Neural progenitor cell (in vitro differentiated cells): ENCODE measurements around the gene PRDM2. TPM values are rescaled to one million over a fixed set of nuclear protein-coding genes. Genes with fewer than 3 reads are reported as not detected.

Experiments used
- DNase-seq: peaks from one replicate; pipeline ENCODE4 v3.0.0-alpha.2; 2016; ENCODE audit warnings: low spot score
- H2AFZ ChIP-seq: fragments of 200-600 bp; sonication (generic); replicated peaks from 2 replicates; pipeline ENCODE4 v1.6.1; 2016; ENCODE audit warnings: antibody characterized with exemption
- H3F3A ChIP-seq: fragments of 200-600 bp; sonication (generic); 2 replicates; pipeline ENCODE4 v1.6.1; 2016; ENCODE audit warnings: antibody characterized with exemption, low read depth
- H3K27ac ChIP-seq: fragments of 200-600 bp; sonication (generic); 2 replicates; pipeline ENCODE4 v1.5.1; 2016; ENCODE audit warnings: mild to moderate bottlenecking
- H3K27me3 ChIP-seq: fragments of 200-600 bp; sonication (generic); 2 replicates; pipeline ENCODE4 v1.6.1; 2016; ENCODE audit warnings: mild to moderate bottlenecking, moderate library complexity
- H3K36me3 ChIP-seq: fragments of 200-600 bp; sonication (generic); 2 replicates; pipeline ENCODE4 v1.5.1; 2016
- H3K4me1 ChIP-seq: fragments of 200-600 bp; sonication (generic); 2 replicates; pipeline ENCODE4 v1.6.1; 2016; ENCODE audit warnings: mixed run types
- H3K4me2 ChIP-seq: fragments of 200-600 bp; sonication (generic); 2 replicates; pipeline ENCODE4 v1.6.1; 2016
- H3K4me3 ChIP-seq: fragments of 200-600 bp; sonication (generic); 2 replicates; pipeline ENCODE4 v1.5.1; 2016
- H3K79me2 ChIP-seq: fragments of 200-600 bp; sonication (generic); 2 replicates; pipeline ENCODE4 v1.6.1; 2016; ENCODE audit warnings: low read depth
- H3K9ac ChIP-seq: fragments of 200-600 bp; sonication (generic); 2 replicates; pipeline ENCODE4 v1.6.1; 2016
- H3K9me3 ChIP-seq: fragments of 200-600 bp; sonication (generic); 2 replicates; pipeline ENCODE4 v1.5.1; 2016; ENCODE audit warnings: low read depth
- H4K20me1 ChIP-seq: fragments of 200-600 bp; sonication (generic); 2 replicates; pipeline ENCODE4 v1.6.1; 2016; ENCODE audit warnings: low read depth
- H3K27ac Mint-ChIP-seq: 3 replicates; pipeline ENCODE4 v1.8.0; 2021; ENCODE audit warnings: mixed read lengths
- H3K27me3 Mint-ChIP-seq: 2 replicates; pipeline ENCODE4 v1.8.0; 2022; ENCODE audit warnings: low read depth, mild to moderate bottlenecking, inconsistent platforms, moderate library complexity, mixed read lengths; ENCODE audit not compliant: insufficient read depth
- H3K36me3 Mint-ChIP-seq: 3 replicates; pipeline ENCODE4 v1.8.0; 2021; ENCODE audit warnings: mixed read lengths
- H3K4me1 Mint-ChIP-seq: 3 replicates; pipeline ENCODE4 v1.8.0; 2021; ENCODE audit warnings: mixed read lengths
- H3K4me3 Mint-ChIP-seq: 3 replicates; pipeline ENCODE4 v1.8.0; 2021; ENCODE audit warnings: mild to moderate bottlenecking, moderate library complexity, mixed read lengths
- H3K9me3 Mint-ChIP-seq: 3 replicates; pipeline ENCODE4 v1.8.0; 2020; ENCODE audit warnings: mixed read lengths
- CTCF ChIP-seq: fragments of 200-600 bp; sonication (generic); IDR thresholded peaks from 2 replicates; pipeline ENCODE4 v1.5.1; 2017; ENCODE audit warnings: antibody characterized with exemption, mild to moderate bottlenecking
- EZH2 ChIP-seq: fragments of 200-600 bp; sonication (generic); IDR thresholded peaks from 2 replicates; pipeline ENCODE4 v1.6.1; 2017; ENCODE audit warnings: antibody characterized with exemption, mild to moderate bottlenecking, moderate library complexity
- EZH2phosphoT487 ChIP-seq: fragments of 200-600 bp; sonication (generic); IDR thresholded peaks from 2 replicates; pipeline ENCODE4 v1.6.1; 2017; ENCODE audit warnings: antibody characterized with exemption
- total RNA-seq: library from RNA; depleted of rRNA; stranded (reverse); fragments of >200 nt; gene quantifications from 2 replicates; pipeline ENCODE4 v1.2.3, GENCODE V29; 2015; ENCODE audit warnings: low replicate concordance

PRDM2 gene
- total RNA-seq, 1 donor from 2014 or later = 22.0 TPM

GRCh38 chr1:13823126-13823880 is 123.3 kb downstream of the PRDM2 start:
- H4K20me1 ChIP-seq = no peaks in the 10 kb centered on the region
- Mint-ChIP-seq H3K4me1 (no peaks in the 10 kb centered on the region), H3K27me3 (peaks cover 5% of the 10 kb centered on the region), H3K27ac (no peak overlapping the region), H3K36me3 (peaks cover 20% of the 10 kb centered on the region), H3K9me3 (peaks cover 3% of the 10 kb centered on the region), H3K4me3 (no peak overlapping the region)
- no peaks in the 10 kb centered on the region for H3K4me1 ChIP-seq
- H2AFZ ChIP-seq = no peak overlapping the region
- DNase-seq = no peak
- TF ChIP-seq CTCF (no peak), EZH2 (no peak), EZH2phosphoT487 (no peak)
- no peaks in the 10 kb centered on the region for H3K79me2 ChIP-seq
- H3K9ac ChIP-seq = no peak overlapping the region
- no peaks in the 10 kb centered on the region for H3K36me3 ChIP-seq
- no peak overlapping the region for H3K4me2 ChIP-seq
- no peak overlapping the region for H3K4me3 ChIP-seq
- H3K27me3 ChIP-seq = peaks cover 6% of the 10 kb centered on the region
- H3K27ac ChIP-seq = no peak overlapping the region
- H3F3A ChIP-seq = no peaks in the 10 kb centered on the region
- no peaks in the 10 kb centered on the region for H3K9me3 ChIP-seq

GRCh38 chr1:13823936-13824335 is 123.9 kb downstream of the PRDM2 start:
- Mint-ChIP-seq H3K9me3 (peaks cover 3% of the 10 kb centered on the region), H3K36me3 (peaks cover 20% of the 10 kb centered on the region), H3K4me3 (no peak overlapping the region), H3K4me1 (no peaks in the 10 kb centered on the region), H3K27me3 (peaks cover 5% of the 10 kb centered on the region), H3K27ac (no peak overlapping the region)
- DNase-seq = no peak
- H3K9me3 ChIP-seq = no peaks in the 10 kb centered on the region
- no peaks in the 10 kb centered on the region for H4K20me1 ChIP-seq
- no peak overlapping the region for H3K4me3 ChIP-seq
- peaks cover 6% of the 10 kb centered on the region for H3K27me3 ChIP-seq
- H3K79me2 ChIP-seq = no peaks in the 10 kb centered on the region
- no peaks in the 10 kb centered on the region for H3K36me3 ChIP-seq
- H3K4me1 ChIP-seq = no peaks in the 10 kb centered on the region
- H3K9ac ChIP-seq = no peak overlapping the region
- no peak overlapping the region for H3K27ac ChIP-seq
- no peaks in the 10 kb centered on the region for H3F3A ChIP-seq
- TF ChIP-seq EZH2phosphoT487 (no peak), EZH2 (no peak), CTCF (no peak)
- H2AFZ ChIP-seq = no peak overlapping the region
- no peak overlapping the region for H3K4me2 ChIP-seq

DNA sequence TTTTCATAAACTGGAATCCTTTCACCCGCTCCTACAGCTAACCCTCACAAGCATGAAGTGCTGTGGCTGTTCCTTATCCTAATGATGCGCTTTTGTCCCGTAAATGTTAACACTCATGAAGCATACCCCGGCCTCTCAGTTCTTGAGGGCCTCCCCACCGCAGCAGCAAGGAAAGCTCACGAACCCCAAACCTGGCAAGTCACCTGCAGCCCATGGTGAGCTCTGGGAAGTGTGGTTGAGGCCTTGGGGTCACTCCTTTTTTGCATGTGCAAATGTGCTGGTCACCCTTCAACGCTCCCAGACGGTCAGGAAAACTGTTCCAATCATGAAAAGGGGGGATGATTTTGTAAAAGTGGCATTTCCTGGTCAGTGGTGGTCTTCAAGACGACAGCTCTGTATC is 124.6 kb downstream of the PRDM2 start:
- Mint-ChIP-seq H3K4me3 (no peak overlapping the region), H3K27me3 (peaks cover 5% of the 10 kb centered on the region), H3K27ac (no peak overlapping the region), H3K36me3 (peaks cover 20% of the 10 kb centered on the region), H3K4me1 (no peaks in the 10 kb centered on the region), H3K9me3 (peaks cover 3% of the 10 kb centered on the region)
- Histone ChIP-seq H3K4me2 (no peak overlapping the region), H3K27me3 (peaks cover 6% of the 10 kb centered on the region), H3K27ac (no peak overlapping the region), H3K4me3 (no peak overlapping the region), H3K36me3 (no peaks in the 10 kb centered on the region), H3K79me2 (no peaks in the 10 kb centered on the region), H2AFZ (no peak overlapping the region), H3K9me3 (no peaks in the 10 kb centered on the region), H3K9ac (no peak overlapping the region), H3K4me1 (no peaks in the 10 kb centered on the region), H4K20me1 (no peaks in the 10 kb centered on the region), H3F3A (no peaks in the 10 kb centered on the region)
- no peak for DNase-seq
- TF ChIP-seq EZH2phosphoT487 (no peak), CTCF (no peak), EZH2 (no peak)
